Epithelial cell of proximal tubule (primary cell): ENCODE results near the gene ARTN. TPM values are rescaled to one million over a fixed set of nuclear protein-coding genes. Genes with fewer than 3 reads are reported as not detected.

Experiments
- DNase-seq: peaks from one replicate; pipeline ENCODE4 v3.0.0-alpha.2; 2011; ENCODE audit warnings: low read depth
- H3K4me3 ChIP-seq: 2 replicates; pipeline ENCODE4 v1.5.1; 2011; ENCODE audit warnings: low read depth, mild to moderate bottlenecking, low read length
- CTCF ChIP-seq: conservative IDR thresholded peaks from 2 replicates; pipeline ENCODE4 v1.5.1; 2012; ENCODE audit warnings: low read depth, mild to moderate bottlenecking, low read length
- total RNA-seq: library from RNA; depleted of rRNA; stranded (reverse); fragments of >200 nt; gene quantifications from 2 replicates; pipeline ENCODE4 v1.2.3, GENCODE V29; 2015

The ARTN gene
- total RNA-seq, 1 donor from 2014 or later: 14.1 TPM

DNA sequence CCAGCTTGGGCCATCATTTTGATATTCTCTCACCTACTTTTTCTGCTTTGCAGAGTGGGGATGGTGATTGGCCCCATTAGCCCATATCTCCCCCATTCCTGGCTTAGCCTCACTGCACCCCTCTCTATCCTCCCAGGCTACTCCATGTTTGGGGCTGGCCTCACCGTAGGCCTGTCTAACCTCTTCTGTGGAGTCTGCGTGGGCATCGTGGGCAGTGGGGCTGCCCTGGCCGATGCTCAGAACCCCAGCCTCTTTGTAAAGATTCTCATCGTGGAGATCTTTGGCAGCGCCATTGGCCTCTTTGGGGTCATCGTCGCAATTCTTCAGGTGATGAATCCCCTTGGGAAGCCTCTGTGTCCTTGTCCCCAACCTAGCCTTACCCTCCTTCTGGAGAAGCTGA is 43.3 kb downstream of the ARTN start:
- TF ChIP-seq CTCF: no peak
- H3K4me3 ChIP-seq: no peak overlapping the region
- DNase-seq: no peak

DNA sequence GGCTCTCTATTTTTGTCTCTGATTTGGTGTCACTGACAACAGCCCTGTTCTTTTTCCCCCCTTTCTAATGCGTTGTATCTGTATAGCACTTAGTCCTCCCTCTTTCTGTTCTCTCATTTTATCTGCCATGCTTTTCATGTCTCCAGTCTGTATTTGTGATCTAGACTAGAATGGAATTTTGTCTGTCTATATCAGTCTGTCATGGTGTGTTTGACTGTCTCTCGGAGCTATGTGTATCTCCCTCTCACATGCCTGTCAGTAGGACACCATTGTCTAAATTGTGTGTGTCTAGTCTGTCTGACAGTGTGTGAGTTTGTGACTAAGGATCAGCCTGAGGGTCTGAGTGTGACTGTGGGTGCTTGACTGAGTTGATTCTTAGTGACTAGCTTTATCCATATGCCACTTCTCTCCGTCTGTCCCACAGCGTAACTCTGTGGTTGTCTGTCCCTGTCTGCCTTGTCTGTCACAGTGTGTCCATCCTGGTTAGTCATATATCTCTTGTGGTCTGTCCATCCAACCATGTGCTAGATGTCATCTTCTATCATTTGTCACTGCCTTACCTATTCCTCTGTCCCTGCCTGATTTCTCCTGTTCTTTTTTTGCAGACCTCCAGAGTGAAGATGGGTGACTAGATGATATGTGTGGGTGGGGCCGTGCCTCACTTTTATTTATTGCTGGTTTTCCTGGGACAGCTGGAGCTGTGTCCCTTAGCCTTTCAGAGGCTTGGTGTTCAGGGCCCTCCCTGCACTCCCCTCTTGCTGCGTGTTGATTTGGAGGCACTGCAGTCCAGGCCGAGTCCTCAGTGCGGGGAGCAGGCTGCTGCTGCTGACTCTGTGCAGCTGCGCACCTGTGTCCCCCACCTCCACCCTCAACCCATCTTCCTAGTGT is 44.0 kb downstream of the ARTN start:
- no peak for TF ChIP-seq CTCF
- DNase-seq: no peak
- peak overlapping the region; percentile 3 for H3K4me3 ChIP-seq

DNA sequence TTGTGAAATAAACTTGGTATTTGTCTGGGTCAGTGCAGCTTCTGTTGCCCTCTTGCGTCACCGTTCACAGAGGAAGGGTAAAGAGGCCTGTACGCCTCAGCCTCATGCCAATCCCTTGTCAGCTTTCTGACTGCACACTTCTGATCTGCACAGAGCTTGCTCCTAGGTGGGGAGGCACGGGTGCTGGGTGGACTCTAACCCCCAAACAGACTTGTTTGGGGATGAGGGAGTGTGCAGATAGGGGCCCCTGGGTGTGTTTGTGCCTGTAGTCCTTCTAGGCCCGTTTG is 44.6 kb downstream of the ARTN start:
- DNase-seq: no peak
- peak overlapping the region; percentile 63 for H3K4me3 ChIP-seq

GRCh38 chr1:43978551-43979260 is 45.1 kb downstream of the ARTN start, which contains the start of gene B4GALT2:
Gene B4GALT2 (plus strand): TSS chr1:43979210. CDS start chr1:43981161, 1,951 bp downstream.
- no peak for TF ChIP-seq CTCF
- DNase-seq: no peak
- peak within 1 kb of the TSS; percentile 64 for H3K4me3 ChIP-seq

More for the DNA sequence above, 44.6 kb downstream of the ARTN start:
- no peak for TF ChIP-seq CTCF

DNA sequence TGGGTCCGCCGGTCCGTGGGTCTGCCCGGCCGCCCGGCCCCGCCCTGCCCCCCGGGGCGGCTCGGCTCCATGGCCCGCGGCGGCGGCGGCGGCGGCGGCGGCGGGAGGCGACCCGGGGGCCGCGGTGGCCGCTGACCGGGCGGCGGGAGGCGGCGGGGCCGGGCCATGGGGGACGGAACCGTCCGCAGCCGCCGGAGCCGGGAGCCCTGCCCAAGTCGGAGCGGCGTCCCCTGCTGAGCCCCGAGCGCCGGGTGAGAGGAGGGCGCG is 45.6 kb downstream of the ARTN start:
- peak overlapping the region; percentile 64 for H3K4me3 ChIP-seq
- no peak for TF ChIP-seq CTCF
- DNase-seq: no peak

DNA sequence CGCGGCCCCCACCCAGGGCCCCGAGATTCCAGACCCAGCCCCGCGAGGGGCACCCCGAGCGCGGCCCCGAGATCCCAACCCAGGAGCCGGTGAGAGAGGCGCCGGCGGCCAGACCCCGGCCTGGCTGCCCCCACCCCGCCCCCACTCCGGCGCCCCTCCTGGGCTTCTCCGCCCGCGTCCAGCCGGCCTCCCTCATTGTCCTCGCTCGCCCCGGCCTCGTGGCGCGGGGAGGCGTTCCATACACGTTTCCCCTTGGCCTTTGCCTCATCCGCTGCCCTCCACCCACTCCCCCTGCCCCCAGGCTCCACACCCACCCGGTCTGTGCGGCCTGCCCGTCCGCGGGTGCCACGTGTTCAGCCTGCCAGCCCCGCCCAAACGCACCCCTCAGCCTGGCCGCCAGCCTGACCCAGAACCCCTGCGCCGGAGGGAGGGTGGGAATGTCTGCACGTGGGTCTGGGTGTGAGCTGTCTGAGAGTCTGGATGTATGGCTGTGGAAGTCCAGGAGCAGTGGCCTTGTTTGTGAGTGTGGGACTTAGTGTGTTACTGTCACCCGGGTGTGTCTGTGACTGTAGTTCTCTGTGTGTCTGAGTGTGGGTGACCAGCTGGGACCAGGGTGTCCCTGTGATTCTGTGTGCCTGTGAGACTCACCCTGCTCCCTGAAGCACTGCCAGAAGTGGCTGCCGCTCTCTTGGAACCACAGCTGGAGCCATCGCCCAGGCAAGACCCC is 46.1 kb downstream of the ARTN start:
- H3K4me3 ChIP-seq: peak overlapping the region; percentile 64
- DNase-seq: no peak
- no peak for TF ChIP-seq CTCF
